Inflammatory macrophage treated with lipopolysaccharide for 4 hours (primary cell): Measurements from ENCODE around the gene GKAP1.
"Not testable (repeated sequence)": the region's sequence is repeated elsewhere in the genome, so short reads cannot be mapped to it uniquely, and the experiment has no call there.

Source experiments
- DNase-seq: peaks from one replicate; pipeline ENCODE4 v3.0.0-alpha.2; 2020

The GKAP1 gene

GRCh38 chr9:83817356-83818278 lies at the start of gene GKAP1:
GKAP1 (minus strand) TSS chr9:83817769; CDS start chr9:83806517, 11,252 bp downstream.
- peak; percentile 52 for DNase-seq

- peak; percentile 1 for DNase-seq
Measured at GRCh38 chr9:83849895-83850294, 32.3 kb upstream of the GKAP1 start.

- DNase-seq: not testable (repeated sequence)
Measured at GRCh38 chr9:83837070-83837643, 19.6 kb upstream of the GKAP1 start.

- not testable (repeated sequence) for DNase-seq
Measured at GRCh38 chr9:83830426-83831071, 13.0 kb upstream of the GKAP1 start.

- DNase-seq: not testable (repeated sequence)
Measured at GRCh38 chr9:83824986-83825623, 7.5 kb upstream of the GKAP1 start.

- not testable (repeated sequence) for DNase-seq
Measured at GRCh38 chr9:83817011-83817355, 586 bp downstream of the GKAP1 start.

- DNase-seq: not testable (repeated sequence)
Measured at GRCh38 chr9:83815120-83815519, 2.4 kb downstream of the GKAP1 start.

- not testable (repeated sequence) for DNase-seq
Measured at GRCh38 chr9:83809213-83809612, 8.4 kb downstream of the GKAP1 start.

GRCh38 chr9:83804454-83804853 lies 13.1 kb downstream of the GKAP1 start:
- DNase-seq: not testable (repeated sequence)

- DNase-seq: not testable (repeated sequence)
Measured at GRCh38 chr9:83803941-83804340, 13.6 kb downstream of the GKAP1 start.

- no peak for DNase-seq
Measured at GRCh38 chr9:83800236-83801033, 17.1 kb downstream of the GKAP1 start.

GRCh38 chr9:83794051-83794450 lies 23.5 kb downstream of the GKAP1 start:
- DNase-seq: no peak

- DNase-seq: peak; percentile 3
Measured at GRCh38 chr9:83792746-83793145, 24.8 kb downstream of the GKAP1 start.

- no peak for DNase-seq
Measured at GRCh38 chr9:83778164-83778563, 39.4 kb downstream of the GKAP1 start.

- no peak for DNase-seq
Measured at GRCh38 chr9:83775932-83776331, 41.6 kb downstream of the GKAP1 start.

- no peak for DNase-seq
Measured at GRCh38 chr9:83772860-83773259, 44.7 kb downstream of the GKAP1 start.

- no peak for DNase-seq
Measured at GRCh38 chr9:83765376-83765775, 52.2 kb downstream of the GKAP1 start.

- DNase-seq: no peak
Measured at GRCh38 chr9:83754383-83754977, 63.1 kb downstream of the GKAP1 start.

- DNase-seq: no peak
Measured at GRCh38 chr9:83749706-83750105, 67.9 kb downstream of the GKAP1 start.

GRCh38 chr9:83744206-83744605 lies 73.4 kb downstream of the GKAP1 start:
- DNase-seq: no peak

GRCh38 chr9:83733739-83734138 lies 83.8 kb downstream of the GKAP1 start:
- DNase-seq: no peak
